Stimulated activated naive CD8-positive, alpha-beta T cell treated with anti-CD3 and anti-CD28 coated beads, Interleukin-15, Interleukin-2, amounts not matched to agents 100 U/mL and 50 U/mL, for 24 hours (primary cell): ENCODE data around the gene SPEG.
A peak's percentile ranks its signal among the peaks of the same experiment; 100 is the strongest.

Source experiments
- ATAC-seq: fragments of 150-1000 bp; cut with Tn5 transposase; one replicate; pipeline ENCODE4 v1.10.0; 2021
- DNase-seq: peaks from one replicate; pipeline ENCODE4 v3.0.0; 2021

Gene SPEG

GRCh38 chr2:219533930-219534661, 99.5 kb downstream of the SPEG start:
- ATAC-seq: no peak
- no peak for DNase-seq

- DNase-seq (no peak), ATAC-seq (no peak)
Observed at GRCh38 chr2:219536425-219536824, 101.8 kb downstream of the SPEG start.

GRCh38 chr2:219536967-219537366, 102.3 kb downstream of the SPEG start:
- no peak for DNase-seq
- ATAC-seq: no peak

DNA sequence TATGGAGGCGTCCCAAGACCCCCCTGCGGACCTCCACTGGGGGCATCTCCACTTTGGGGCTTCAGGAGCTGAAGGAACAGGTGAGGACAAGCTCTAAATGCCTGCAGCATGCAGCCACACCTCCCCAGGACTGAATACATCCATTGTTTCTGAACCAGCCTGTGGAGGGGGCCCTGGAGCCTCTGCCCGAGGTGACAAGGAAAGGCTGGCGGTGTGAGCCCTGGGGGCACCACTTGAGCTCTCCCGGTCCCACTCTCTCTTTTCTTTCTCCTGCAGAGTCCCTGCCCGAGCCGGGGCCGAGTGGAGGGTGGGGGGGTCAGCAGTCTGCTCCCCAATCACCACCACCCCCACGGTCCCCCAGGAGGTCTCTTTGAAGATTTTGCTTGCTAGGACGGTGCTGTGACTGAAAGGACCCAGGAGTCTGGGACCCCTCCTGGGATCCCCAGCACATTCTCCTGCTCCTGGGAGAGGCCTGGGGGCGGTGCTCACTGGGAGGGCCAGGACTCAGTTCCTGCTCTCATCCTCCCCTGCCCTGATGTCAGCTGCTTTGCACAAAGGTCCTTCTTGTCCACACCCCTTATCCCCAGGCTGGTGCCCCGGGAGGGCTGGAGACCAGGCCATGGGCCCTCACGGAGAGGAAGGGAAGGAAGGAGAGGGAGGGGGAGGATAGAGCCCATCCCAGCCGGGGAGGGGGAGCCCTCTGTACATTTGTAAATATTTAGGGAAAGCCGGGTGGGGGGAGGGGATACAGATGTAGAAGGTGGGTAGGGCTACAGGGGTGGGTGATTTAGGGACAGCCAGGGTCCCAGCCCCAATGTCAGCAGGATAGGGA, 103.2 kb downstream of the SPEG start:
- ATAC-seq (no peak), DNase-seq (no peak)

GRCh38 chr2:219538504-219538951, 103.9 kb downstream of the SPEG start:
- no peak for DNase-seq

DNA sequence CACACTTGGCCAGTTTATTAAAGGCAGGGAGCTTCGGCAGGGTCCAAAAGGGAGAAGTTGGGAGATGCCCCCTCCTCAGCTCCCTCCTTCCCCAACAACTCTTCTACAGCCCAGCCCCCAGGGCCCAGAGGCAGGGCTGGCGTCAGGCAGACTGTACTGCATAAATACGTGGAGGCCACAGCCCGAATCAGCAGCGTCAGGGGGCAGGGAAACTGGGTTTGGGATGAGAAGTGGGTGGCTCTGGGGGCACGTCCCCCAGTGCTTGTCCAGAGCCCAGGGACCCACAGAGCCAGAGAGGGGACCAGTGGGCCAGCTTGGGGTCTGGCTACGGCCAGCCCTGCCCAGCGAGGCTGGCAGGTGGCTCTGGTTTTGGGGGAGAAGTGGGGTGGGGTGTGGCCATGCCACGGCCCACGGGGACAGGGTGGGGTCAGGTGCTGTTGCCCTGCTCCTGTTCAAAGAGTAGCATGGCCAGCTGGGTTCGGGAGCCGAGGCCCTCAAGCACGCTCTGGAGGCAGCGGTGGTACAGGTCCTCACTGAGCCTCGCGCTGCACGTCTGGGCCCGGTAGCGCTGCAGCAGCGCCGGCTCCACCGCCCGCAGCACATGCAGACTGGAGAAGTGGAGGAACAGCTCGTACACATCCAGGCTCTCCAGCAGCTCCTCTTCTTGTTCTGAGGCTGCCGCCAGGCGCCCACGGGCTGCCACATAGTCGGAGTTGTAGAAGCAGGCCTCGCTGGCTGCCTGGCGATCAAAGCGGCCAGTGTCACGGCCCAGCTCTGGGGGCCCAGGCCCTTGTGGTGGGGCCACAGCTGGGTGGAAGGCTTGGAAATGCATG, 104.5 kb downstream of the SPEG start:
- no peak for DNase-seq
- no peak for ATAC-seq

More at GRCh38 chr2:219538504-219538951, 103.9 kb downstream of the SPEG start:
- ATAC-seq: no peak

- no peak for ATAC-seq
Observed at GRCh38 chr2:219539926-219540678, 105.5 kb downstream of the SPEG start.

DNA sequence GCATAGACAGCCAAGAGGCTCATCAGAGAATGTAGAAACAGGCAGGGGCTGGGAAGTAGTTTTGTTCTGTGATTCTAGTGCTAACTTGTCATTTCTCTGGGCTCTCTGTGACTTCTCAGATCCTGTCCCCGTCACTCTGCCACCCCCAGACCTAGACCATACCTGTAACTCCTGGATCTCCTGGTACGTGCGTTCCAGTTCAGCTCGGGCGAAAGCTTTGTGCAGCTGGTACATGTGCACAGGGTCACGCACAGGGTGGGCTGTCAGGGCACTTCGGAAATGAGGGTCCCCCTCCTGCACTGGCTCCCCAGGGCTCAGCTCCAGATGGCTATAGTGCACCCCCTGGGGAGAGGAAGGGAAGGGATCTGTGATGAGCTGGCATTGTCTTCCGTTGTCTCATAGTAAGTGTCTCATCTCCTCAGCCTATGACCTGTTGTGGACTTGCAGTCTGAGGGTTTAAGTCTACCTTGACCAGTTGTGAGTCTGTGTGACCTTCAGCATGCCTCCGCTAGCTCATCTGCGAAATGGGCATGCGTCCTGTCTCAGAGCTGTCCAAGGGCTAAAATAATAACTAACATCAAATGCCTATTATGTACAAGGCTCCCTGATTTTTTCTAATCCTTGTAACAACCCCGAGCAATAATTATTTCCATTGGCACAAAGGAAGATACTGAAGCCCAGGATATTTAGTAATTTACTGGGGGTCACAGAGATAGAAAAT, 106.3 kb downstream of the SPEG start:
- ATAC-seq (no peak), DNase-seq (no peak)

More at GRCh38 chr2:219539926-219540678, 105.5 kb downstream of the SPEG start:
- no peak for DNase-seq

- DNase-seq (peak; percentile 90), ATAC-seq (peak; percentile 48)
Observed at GRCh38 chr2:219541611-219542180, 107.1 kb downstream of the SPEG start.

- ATAC-seq (peak; percentile 37), DNase-seq (no peak)
Observed at GRCh38 chr2:219542931-219543595, 108.4 kb downstream of the SPEG start.

DNA sequence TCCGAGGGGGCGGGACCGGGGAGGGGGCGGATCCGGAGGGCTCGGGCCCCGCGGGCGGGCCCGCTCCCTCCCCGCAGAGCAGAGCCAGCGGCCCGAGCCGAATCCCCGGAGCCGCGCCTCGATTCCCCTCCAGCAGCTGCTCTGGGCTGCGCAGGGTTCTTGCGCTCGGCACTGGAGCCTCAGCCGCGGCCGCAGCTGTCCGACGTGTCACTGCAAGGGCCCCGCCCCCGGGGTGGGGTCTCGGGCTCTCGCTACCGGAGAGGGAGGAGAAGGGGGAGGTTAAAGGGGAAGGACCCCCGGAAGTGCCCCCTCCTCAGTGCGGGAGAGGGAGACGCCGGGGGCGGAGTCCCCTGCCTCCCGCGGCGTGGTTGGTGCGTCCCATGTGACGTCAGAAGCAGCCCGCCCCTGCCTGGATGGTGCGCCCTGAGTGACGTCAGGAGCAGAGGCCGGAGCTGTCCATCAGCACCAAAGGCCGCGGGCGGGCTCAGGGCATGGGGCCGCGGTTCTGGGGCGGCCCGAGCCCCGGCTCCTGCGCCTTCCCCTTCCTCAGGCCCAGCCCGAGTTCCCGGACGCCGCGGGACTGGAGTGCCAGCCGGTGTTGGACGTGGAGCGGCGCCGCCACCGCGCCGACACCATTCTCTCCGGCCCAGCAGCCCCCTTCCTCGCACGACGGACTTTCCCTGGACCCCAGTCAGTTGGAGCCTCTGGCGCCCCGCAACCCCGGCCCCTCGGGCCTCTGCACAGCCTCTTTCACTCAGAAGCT, 109.1 kb downstream of the SPEG start, which contains the start of the genes CHPF and TMEM198:
Gene CHPF (minus strand): TSS at position 214 of the 763 bp plus-strand sequence. CDS start 271 bp downstream, outside the sequence.
Gene TMEM198 (plus strand): TSS at position 433 of the 763 bp plus-strand sequence. CDS start 700 bp downstream, outside the sequence.
- ATAC-seq: peak; percentile 81
- DNase-seq: peak; percentile 94

GRCh38 chr2:219544567-219544966, 109.9 kb downstream of the SPEG start:
- ATAC-seq: no peak

GRCh38 chr2:219545295-219545942, 110.8 kb downstream of the SPEG start:
- ATAC-seq: no peak
- no peak for DNase-seq

More at GRCh38 chr2:219544567-219544966, 109.9 kb downstream of the SPEG start:
- DNase-seq: no peak

DNA sequence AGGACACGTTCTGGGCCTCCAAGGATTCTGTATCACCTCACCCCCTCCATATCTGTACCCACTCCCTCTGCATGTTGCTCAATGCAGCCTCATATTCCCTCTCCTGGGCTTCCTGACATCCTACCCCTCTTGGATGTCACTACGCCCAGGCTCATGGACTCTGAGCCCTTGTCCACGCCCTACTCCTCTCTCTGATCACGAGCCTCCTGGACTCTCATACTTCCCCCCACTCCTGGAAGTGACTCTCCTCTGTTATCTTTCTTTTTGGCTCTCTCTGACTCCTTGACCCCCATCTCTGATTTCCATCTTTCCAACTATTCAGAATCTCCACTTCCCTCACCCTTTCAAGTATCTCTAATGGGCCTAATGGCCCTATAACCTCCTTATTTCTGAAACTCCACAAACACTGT, 111.3 kb downstream of the SPEG start:
- ATAC-seq (no peak), DNase-seq (no peak)

GRCh38 chr2:219547621-219548020, 113.0 kb downstream of the SPEG start:
- no peak for ATAC-seq
- DNase-seq: no peak
